OCI-LY3 (cell line): ENCODE data around the gene MRPS31.
A peak's percentile ranks its signal among the peaks of the same experiment; 100 is the strongest.

ENCODE experiments used
- H2AFZ ChIP-seq: fragments of 200-600, 300-600 bp; shearing (Covaris generic); 2 replicates; pipeline ENCODE4 v1.6.0; 2014; ENCODE audit warnings: antibody characterized with exemption, low read depth, low read length
- H3K27ac ChIP-seq: fragments of 200-600, 300-600 bp; sonication (generic); 2 replicates; pipeline ENCODE4 v1.5.1; 2014; ENCODE audit warnings: mild to moderate bottlenecking, low read length, moderate library complexity, mixed read lengths
- H3K27me3 ChIP-seq: fragments of 200-600, 300-600 bp; sonication (generic); 2 replicates; pipeline ENCODE4 v1.6.1; 2014; ENCODE audit warnings: low read depth, low read length, mixed read lengths
- H3K36me3 ChIP-seq: fragments of 200-600, 300-600 bp; sonication (generic); replicated peaks from 2 replicates; pipeline ENCODE3; 2014; ENCODE audit warnings: low read depth, low read length, mixed read lengths
- H3K4me1 ChIP-seq: fragments of 300-600, 200-600 bp; sonication (generic); 2 replicates; pipeline ENCODE4 v1.6.1; 2014; ENCODE audit warnings: low read length, mixed read lengths
- H3K4me2 ChIP-seq: fragments of 200-600, 300-600 bp; sonication (generic); 2 replicates; pipeline ENCODE4 v1.6.1; 2014; ENCODE audit warnings: low read length, mixed read lengths
- H3K4me3 ChIP-seq: fragments of 300-600, 200-600 bp; sonication (generic); 2 replicates; pipeline ENCODE4 v1.5.1; 2014; ENCODE audit warnings: antibody characterized with exemption, mild to moderate bottlenecking, low read length, moderate library complexity
- H3K79me2 ChIP-seq: fragments of 300-600, 200-600 bp; shearing (Covaris generic); 2 replicates; pipeline ENCODE4 v1.6.1; 2014; ENCODE audit warnings: mild to moderate bottlenecking, low read length, mixed read lengths
- H3K9ac ChIP-seq: fragments of 300-600, 200-600 bp; shearing (Covaris generic); 2 replicates; pipeline ENCODE4 v1.6.0; 2014; ENCODE audit warnings: mild to moderate bottlenecking, low read length, moderate library complexity
- H3K9me3 ChIP-seq: fragments of 200-600, 300-600 bp; shearing (Covaris generic); 2 replicates; pipeline ENCODE4 v1.6.1; 2014; ENCODE audit warnings: low read length, mixed read lengths; ENCODE audit not compliant: insufficient read depth
- H4K20me1 ChIP-seq: fragments of 200-600, 300-600 bp; sonication (generic); 2 replicates; pipeline ENCODE4 v1.6.1; 2016; ENCODE audit warnings: low read length, mixed read lengths; ENCODE audit not compliant: insufficient read depth
- CTCF ChIP-seq: fragments of 200-600, 300-600 bp; sonication (generic); IDR thresholded peaks from 2 replicates; pipeline ENCODE4 v1.5.1; 2014; ENCODE audit warnings: antibody characterized with exemption, low read length, low read depth
- EZH2phosphoT487 ChIP-seq: fragments of 200-600 bp; shearing (Covaris generic); IDR thresholded peaks from 2 replicates; pipeline ENCODE4 v1.6.1; 2018; ENCODE audit warnings: antibody characterized with exemption, mixed run types, low read depth

MRPS31 gene

GRCh38 chr13:40769970-40770369 lies 1.0 kb downstream of the MRPS31 start:
- Histone ChIP-seq H3K9me3 (no peaks in the 10 kb centered on the region), H3K27ac (no peak overlapping the region), H3K4me3 (peak overlapping the region; percentile 84), H3K4me2 (peak overlapping the region; percentile 99), H3K4me1 (peaks cover 12% of the 10 kb centered on the region), H3K79me2 (peaks cover 26% of the 10 kb centered on the region), H4K20me1 (no peaks in the 10 kb centered on the region), H3K36me3 (peaks cover 11% of the 10 kb centered on the region), H3K27me3 (no peaks in the 10 kb centered on the region), H3K9ac (peak overlapping the region; percentile 86), H2AFZ (no peak overlapping the region)
- TF ChIP-seq CTCF (no peak), EZH2phosphoT487 (no peak)

DNA sequence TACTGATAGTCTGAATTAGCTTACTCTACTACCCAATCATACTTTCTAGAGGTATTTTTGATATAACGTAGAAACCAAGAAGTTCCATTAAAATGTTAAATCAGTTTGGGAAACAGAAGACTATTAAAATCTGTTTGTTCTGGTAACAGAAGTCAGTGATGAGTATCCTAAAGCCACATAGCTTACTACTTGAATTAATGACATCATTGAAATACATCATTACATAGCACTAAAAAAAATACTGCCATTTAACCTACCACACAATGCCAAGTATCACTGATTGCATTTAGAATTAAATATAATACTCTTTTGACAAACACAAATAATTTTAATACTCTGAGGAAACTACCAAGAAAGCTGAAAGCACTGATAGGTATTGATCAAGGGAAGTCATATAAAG lies 5.4 kb downstream of the MRPS31 start:
- H3K27me3 ChIP-seq = no peaks in the 10 kb centered on the region
- H3K4me1 ChIP-seq = peaks cover 33% of the 10 kb centered on the region
- H3K79me2 ChIP-seq = peaks cover 31% of the 10 kb centered on the region
- H3K27ac ChIP-seq = no peak overlapping the region
- no peak overlapping the region for H3K4me2 ChIP-seq
- no peak for TF ChIP-seq CTCF
- no peak for TF ChIP-seq EZH2phosphoT487
- H3K9ac ChIP-seq = no peak overlapping the region
- no peak overlapping the region for H2AFZ ChIP-seq
- H3K36me3 ChIP-seq = peaks cover 25% of the 10 kb centered on the region
- H3K4me3 ChIP-seq = no peak overlapping the region
- no peaks in the 10 kb centered on the region for H4K20me1 ChIP-seq
- H3K9me3 ChIP-seq = no peaks in the 10 kb centered on the region

GRCh38 chr13:40764587-40765403 lies 6.2 kb downstream of the MRPS31 start:
- H3K4me1 ChIP-seq = peaks cover 27% of the 10 kb centered on the region
- peaks cover 25% of the 10 kb centered on the region for H3K36me3 ChIP-seq
- H3K27me3 ChIP-seq = no peaks in the 10 kb centered on the region
- TF ChIP-seq CTCF = no peak
- no peak for TF ChIP-seq EZH2phosphoT487
- no peak overlapping the region for H3K4me2 ChIP-seq
- H4K20me1 ChIP-seq = no peaks in the 10 kb centered on the region
- H3K4me3 ChIP-seq = no peak overlapping the region
- H3K27ac ChIP-seq = no peak overlapping the region
- H2AFZ ChIP-seq = no peak overlapping the region
- peaks cover 23% of the 10 kb centered on the region for H3K79me2 ChIP-seq
- no peak overlapping the region for H3K9ac ChIP-seq
- H3K9me3 ChIP-seq = no peaks in the 10 kb centered on the region

GRCh38 chr13:40762849-40763248 lies 8.1 kb downstream of the MRPS31 start:
- peaks cover 23% of the 10 kb centered on the region for H3K4me1 ChIP-seq

More at GRCh38 chr13:40762849-40763248, 8.1 kb downstream of the MRPS31 start:
- Histone ChIP-seq H3K4me2 (no peak overlapping the region), H3K9ac (no peak overlapping the region), H4K20me1 (no peaks in the 10 kb centered on the region), H3K9me3 (no peaks in the 10 kb centered on the region), H3K79me2 (peaks cover 17% of the 10 kb centered on the region), H3K27me3 (no peaks in the 10 kb centered on the region), H2AFZ (no peak overlapping the region), H3K4me3 (no peak overlapping the region), H3K36me3 (peaks cover 25% of the 10 kb centered on the region), H3K27ac (peak overlapping the region; percentile 24; the same call in 1 of the 2 replicates)
- TF ChIP-seq EZH2phosphoT487 (no peak), CTCF (no peak)
